Astrocyte (in vitro differentiated cells and primary cell): ENCODE data around the gene RBM20. TPM values are rescaled to one million over a fixed set of nuclear protein-coding genes. Genes with fewer than 3 reads are reported as not detected.
"Not testable (repeated sequence)": the region's sequence is repeated elsewhere in the genome, so short reads cannot be mapped to it uniquely, and the experiment has no call there.

Experiments
- DNase-seq: peaks from one replicate; pipeline ENCODE4 v3.0.0-alpha.2; 2010; ENCODE audit warnings: low read depth
- FAIRE-seq: peaks from 2 replicates; lab custom pipeline; 2011; peaks lifted over from hg19 to GRCh38; lab: Jason Lieb, UNC
- H2AFZ ChIP-seq: 2 replicates; pipeline ENCODE4 v1.6.0; 2012; ENCODE audit warnings: low read depth, low read length, inconsistent platforms
- H3K27ac ChIP-seq: 2 replicates; pipeline ENCODE4 v1.5.1; 2011; ENCODE audit warnings: low read depth, low read length, inconsistent platforms
- H3K27me3 ChIP-seq: 2 replicates; pipeline ENCODE4 v1.6.0; 2011; ENCODE audit warnings: low read length, inconsistent platforms; ENCODE audit not compliant: insufficient read depth
- H3K36me3 ChIP-seq: 2 replicates; pipeline ENCODE4 v1.5.1; 2011; ENCODE audit warnings: low read length, inconsistent platforms; ENCODE audit not compliant: insufficient read depth
- H3K4me1 ChIP-seq: 2 replicates; pipeline ENCODE4 v1.5.1; 2011; ENCODE audit warnings: low read length, inconsistent platforms; ENCODE audit not compliant: insufficient read depth
- H3K4me2 ChIP-seq: 2 replicates; pipeline ENCODE4 v1.6.0; 2012; ENCODE audit warnings: low read length, inconsistent platforms
- H3K4me3 ChIP-seq: 2 replicates; pipeline ENCODE4 v1.5.1; 2011; ENCODE audit warnings: low read depth, mild to moderate bottlenecking, low read length, inconsistent platforms; ENCODE audit not compliant: insufficient read depth
- H3K79me2 ChIP-seq: 2 replicates; pipeline ENCODE4 v1.6.0; 2012; ENCODE audit warnings: mild to moderate bottlenecking, low read length, inconsistent platforms; ENCODE audit not compliant: insufficient read depth
- H3K9ac ChIP-seq: 2 replicates; pipeline ENCODE4 v1.6.0; 2012; ENCODE audit warnings: mild to moderate bottlenecking, low read length, inconsistent platforms
- H3K9me3 ChIP-seq: 2 replicates; pipeline ENCODE4 v1.5.1; 2012; ENCODE audit warnings: low read depth, mild to moderate bottlenecking, low read length, inconsistent platforms; ENCODE audit not compliant: insufficient read depth
- H4K20me1 ChIP-seq: 2 replicates; pipeline ENCODE4 v1.6.0; 2012; ENCODE audit warnings: low read length, inconsistent platforms; ENCODE audit not compliant: insufficient read depth
- H3K27ac Mint-ChIP-seq: one replicate; pipeline ENCODE4 v1.8.0; 2021; ENCODE audit warnings: mild to moderate bottlenecking, mixed read lengths; ENCODE audit not compliant: unreplicated experiment
- H3K27me3 Mint-ChIP-seq: one replicate; pipeline ENCODE4 v1.8.0; 2021; ENCODE audit warnings: low read depth, mixed read lengths; ENCODE audit not compliant: unreplicated experiment
- H3K36me3 Mint-ChIP-seq: one replicate; pipeline ENCODE4 v1.8.0; 2021; ENCODE audit warnings: low read depth, mixed read lengths; ENCODE audit not compliant: unreplicated experiment
- H3K4me1 Mint-ChIP-seq: one replicate; pipeline ENCODE4 v1.8.0; 2021; ENCODE audit warnings: low read depth, mixed read lengths; ENCODE audit not compliant: unreplicated experiment
- H3K4me3 Mint-ChIP-seq: one replicate; pipeline ENCODE4 v1.8.0; 2021; ENCODE audit warnings: mild to moderate bottlenecking, moderate library complexity, mixed read lengths; ENCODE audit not compliant: unreplicated experiment
- H3K9me3 Mint-ChIP-seq: one replicate; pipeline ENCODE4 v1.8.0; 2021; ENCODE audit warnings: mild to moderate bottlenecking, mixed read lengths; ENCODE audit not compliant: unreplicated experiment
- EZH2 ChIP-seq: IDR thresholded peaks from 2 replicates; pipeline ENCODE4 v1.6.1; 2012; ENCODE audit warnings: mild to moderate bottlenecking, low read length, inconsistent platforms; ENCODE audit not compliant: insufficient read depth
- total RNA-seq: library from RNA; stranded (reverse); gene quantifications from 2 replicates; pipeline ENCODE4 v1.2.1, GENCODE V29; 2021
- TF ChIP-seq, protein P1 (sequence below): IDR thresholded peaks from 2 replicates; pipeline ENCODE4 v1.5.1; 2011; ENCODE audit warnings: low read depth, mild to moderate bottlenecking, inconsistent platforms, low read length, moderate library complexity; ENCODE audit not compliant: insufficient read depth

Gene RBM20
- total RNA-seq, 1 donor from 2014 or later = 1.5 TPM

- peak overlapping the region; percentile 62 for H3K27ac Mint-ChIP-seq
- H3K79me2 ChIP-seq = no peaks in the 10 kb centered on the region
- H3K4me3 ChIP-seq = no peak overlapping the region
- no peak overlapping the region for H2AFZ ChIP-seq
- no peaks in the 10 kb centered on the region for H3K36me3 Mint-ChIP-seq
- no peaks in the 10 kb centered on the region for H3K36me3 ChIP-seq
- no peak for FAIRE-seq
- no peaks in the 10 kb centered on the region for H3K9me3 ChIP-seq
- H3K27me3 Mint-ChIP-seq = peaks cover 2% of the 10 kb centered on the region
- peak; percentile 69 for DNase-seq
- no peak overlapping the region for H3K9ac ChIP-seq
- H3K4me1 Mint-ChIP-seq = peaks cover 22% of the 10 kb centered on the region
- no peaks in the 10 kb centered on the region for H3K27me3 ChIP-seq
- TF ChIP-seq EZH2 = no peak
- TF ChIP-seq, protein P1, sequence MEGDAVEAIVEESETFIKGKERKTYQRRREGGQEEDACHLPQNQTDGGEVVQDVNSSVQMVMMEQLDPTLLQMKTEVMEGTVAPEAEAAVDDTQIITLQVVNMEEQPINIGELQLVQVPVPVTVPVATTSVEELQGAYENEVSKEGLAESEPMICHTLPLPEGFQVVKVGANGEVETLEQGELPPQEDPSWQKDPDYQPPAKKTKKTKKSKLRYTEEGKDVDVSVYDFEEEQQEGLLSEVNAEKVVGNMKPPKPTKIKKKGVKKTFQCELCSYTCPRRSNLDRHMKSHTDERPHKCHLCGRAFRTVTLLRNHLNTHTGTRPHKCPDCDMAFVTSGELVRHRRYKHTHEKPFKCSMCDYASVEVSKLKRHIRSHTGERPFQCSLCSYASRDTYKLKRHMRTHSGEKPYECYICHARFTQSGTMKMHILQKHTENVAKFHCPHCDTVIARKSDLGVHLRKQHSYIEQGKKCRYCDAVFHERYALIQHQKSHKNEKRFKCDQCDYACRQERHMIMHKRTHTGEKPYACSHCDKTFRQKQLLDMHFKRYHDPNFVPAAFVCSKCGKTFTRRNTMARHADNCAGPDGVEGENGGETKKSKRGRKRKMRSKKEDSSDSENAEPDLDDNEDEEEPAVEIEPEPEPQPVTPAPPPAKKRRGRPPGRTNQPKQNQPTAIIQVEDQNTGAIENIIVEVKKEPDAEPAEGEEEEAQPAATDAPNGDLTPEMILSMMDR = no peak
- no peak overlapping the region for H3K4me3 Mint-ChIP-seq
- peaks cover 18% of the 10 kb centered on the region for H3K4me1 ChIP-seq
- H4K20me1 ChIP-seq = no peaks in the 10 kb centered on the region
- no peak overlapping the region for H3K4me2 ChIP-seq
- no peak overlapping the region for H3K27ac ChIP-seq
- no peaks in the 10 kb centered on the region for H3K9me3 Mint-ChIP-seq
Observed at GRCh38 chr10:110704906-110705476, 60.9 kb downstream of the RBM20 start.

DNA sequence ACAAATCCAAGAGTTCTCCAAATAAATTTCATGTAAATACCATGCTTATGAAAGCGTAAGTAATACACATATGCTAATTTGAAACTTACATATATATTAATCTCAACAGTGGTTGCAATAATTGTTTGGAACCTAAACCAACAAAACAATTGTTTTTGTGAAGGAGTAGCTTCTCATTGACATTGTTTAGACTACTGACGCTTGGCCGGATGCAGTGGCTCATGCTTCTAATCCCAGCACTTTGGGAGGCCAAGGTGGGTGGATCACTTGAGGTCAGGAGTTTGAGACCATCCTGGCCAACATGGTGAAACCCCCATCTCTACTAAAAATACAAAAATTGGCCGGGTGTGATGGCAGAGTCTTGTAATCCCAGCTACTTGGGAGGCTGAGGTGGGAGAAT, 61.5 kb downstream of the RBM20 start:
- H3K79me2 ChIP-seq, H3K27me3 ChIP-seq, H3K9ac ChIP-seq, H3K4me3 Mint-ChIP-seq, H3K4me2 ChIP-seq, H3K9me3 ChIP-seq, H2AFZ ChIP-seq, H3K36me3 ChIP-seq, H3K27ac ChIP-seq, H3K27me3 Mint-ChIP-seq, H3K4me3 ChIP-seq, H4K20me1 ChIP-seq, FAIRE-seq, H3K36me3 Mint-ChIP-seq, H3K9me3 Mint-ChIP-seq, DNase-seq: not testable (repeated sequence)
- H3K4me1 ChIP-seq = peaks cover 18% of the 10 kb centered on the region
- Mint-ChIP-seq H3K27ac (peak overlapping the region; percentile 62), H3K4me1 (peaks cover 22% of the 10 kb centered on the region)

- H3K4me1 ChIP-seq = peaks cover 18% of the 10 kb centered on the region
- no peaks in the 10 kb centered on the region for H3K9me3 ChIP-seq
- H3K27me3 Mint-ChIP-seq = peaks cover 2% of the 10 kb centered on the region
- H3K4me3 ChIP-seq = peak overlapping the region; percentile 20
- peaks cover 22% of the 10 kb centered on the region for H3K4me1 Mint-ChIP-seq
- H3K36me3 Mint-ChIP-seq = no peaks in the 10 kb centered on the region
- no peaks in the 10 kb centered on the region for H3K27me3 ChIP-seq
- DNase-seq (peak; percentile 98), FAIRE-seq (peak; percentile 97)
- no peaks in the 10 kb centered on the region for H3K79me2 ChIP-seq
- H3K27ac Mint-ChIP-seq = peak overlapping the region; percentile 92
- H3K27ac ChIP-seq = peak overlapping the region; percentile 73
- H2AFZ ChIP-seq = peak overlapping the region; percentile 45
- H3K4me3 Mint-ChIP-seq = peak overlapping the region; percentile 8
- no peaks in the 10 kb centered on the region for H4K20me1 ChIP-seq
- H3K4me2 ChIP-seq = peak overlapping the region; percentile 85
- H3K36me3 ChIP-seq = no peaks in the 10 kb centered on the region
- no peaks in the 10 kb centered on the region for H3K9me3 Mint-ChIP-seq
- TF ChIP-seq, protein P1 = no peak
- no peak for TF ChIP-seq EZH2
- H3K9ac ChIP-seq = peak overlapping the region; percentile 40
Observed at GRCh38 chr10:110706690-110707098, 62.6 kb downstream of the RBM20 start.
